GM12872 (cell line): Measurements from ENCODE around the gene CAMKMT.

ENCODE experiments used
- CTCF ChIP-seq: IDR thresholded peaks from 3 replicates; pipeline ENCODE4 v1.5.1; 2011; ENCODE audit warnings: low read depth, mild to moderate bottlenecking, low read length, moderate library complexity; ENCODE audit not compliant: insufficient read depth

CAMKMT gene

GRCh38 chr2:44623622-44624351 lies 262.0 kb downstream of the CAMKMT start:
- 0 out of 3 replicates have a peak, but pooled peaks have one; percentile 8 for TF ChIP-seq CTCF

- TF ChIP-seq CTCF = no peak
Observed at GRCh38 chr2:44628297-44628696, 266.6 kb downstream of the CAMKMT start.

- TF ChIP-seq CTCF = no peak
Observed at GRCh38 chr2:44632931-44633689, 271.4 kb downstream of the CAMKMT start.

GRCh38 chr2:44635725-44636124 lies 274.0 kb downstream of the CAMKMT start:
- TF ChIP-seq CTCF = no peak

GRCh38 chr2:44638649-44639048 lies 276.9 kb downstream of the CAMKMT start:
- TF ChIP-seq CTCF = no peak

- TF ChIP-seq CTCF = no peak
Observed at GRCh38 chr2:44639399-44639798, 277.7 kb downstream of the CAMKMT start.

GRCh38 chr2:44642123-44642857 lies 280.5 kb downstream of the CAMKMT start:
- no peak for TF ChIP-seq CTCF
